ENCODE data around the gene NEU4.

The NEU4 gene

GRCh38 chr2:241835611-241836010 lies 26.6 kb downstream of the NEU4 start:
- DNase-seq, result no peak

GRCh38 chr2:241836292-241836691 lies 27.3 kb downstream of the NEU4 start:
- no peak for DNase-seq

- DNase-seq, result no peak
These were observed 28.4 kb downstream of the NEU4 start for GRCh38 chr2:241837197-241837965.

- DNase-seq, result no peak
These were observed 32.4 kb downstream of the NEU4 start for GRCh38 chr2:241841181-241842066.

- DNase-seq, result no peak
These were observed 33.0 kb downstream of the NEU4 start for GRCh38 chr2:241842067-241842415.

GRCh38 chr2:241842620-241843211 lies 33.7 kb downstream of the NEU4 start:
- no peak for DNase-seq

GRCh38 chr2:241843321-241844065 lies 34.5 kb downstream of the NEU4 start:
- no peak for DNase-seq

GRCh38 chr2:241844066-241844728 lies 35.2 kb downstream of the NEU4 start:
- DNase-seq, result no peak

GRCh38 chr2:241844831-241845578 lies 36.0 kb downstream of the NEU4 start:
- no peak for DNase-seq

- no peak for DNase-seq
These were observed 37.4 kb downstream of the NEU4 start for GRCh38 chr2:241846406-241846805.

- no peak for DNase-seq
These were observed 40.0 kb downstream of the NEU4 start for GRCh38 chr2:241848761-241849615.

GRCh38 chr2:241849616-241850543 lies 40.9 kb downstream of the NEU4 start:
- DNase-seq, result no peak

- DNase-seq, result no peak
These were observed 41.7 kb downstream of the NEU4 start for GRCh38 chr2:241850544-241851324.

GRCh38 chr2:241851325-241852115 lies 42.5 kb downstream of the NEU4 start:
- DNase-seq, result no peak

- DNase-seq, result no peak
These were observed 43.4 kb downstream of the NEU4 start for GRCh38 chr2:241852116-241852980.

GRCh38 chr2:241852981-241853631 lies 44.1 kb downstream of the NEU4 start:
- no peak for DNase-seq
